ENCODE results near the gene NPEPL1. TPM values are rescaled to one million over a fixed set of nuclear protein-coding genes. Genes with fewer than 3 reads are reported as not detected.
"Not testable (repeated sequence)": the region's sequence is repeated elsewhere in the genome, so short reads cannot be mapped to it uniquely, and the experiment has no call there.

Gene NPEPL1
- 23.3 TPM for total RNA-seq
- long read RNA-seq, transcript NPEPL1-201 (12 exons, 2,378 nt): major isoform, 57 of 59 reads
- long read RNA-seq, partial matches to known transcripts: 0 of 59 reads
- long read RNA-seq, other reads (novel, unspliced or antisense): 1 of 59 reads

GRCh38 chr20:58692579-58693225 is at the start of gene NPEPL1:
Gene NPEPL1 (plus strand): TSS chr20:58692800. CDS start chr20:58692901, 101 bp downstream.
- intact Hi-C loops (cut with DNase I): loop anchor here (2.0 to 10.0 kb wide), 3 partner anchors 42 to 458 kb away; partner anchors contain the start of genes GNAS, GNAS-AS1 and STX16
- DNase-seq (ENCODE audit: missing footprints) (peak; percentile 90), ATAC-seq (peak; percentile 88)

- DNase-seq (ENCODE audit: missing footprints); intact Hi-C loops (cut with DNase I); ATAC-seq: not testable (repeated sequence)
Measured at GRCh38 chr20:58642896-58643295, 49.7 kb upstream of the NPEPL1 start.

- intact Hi-C loops (cut with DNase I): no loop called here
- ATAC-seq (peak; percentile 29), DNase-seq (ENCODE audit: missing footprints) (no peak)
Measured at GRCh38 chr20:58645412-58645968, 47.1 kb upstream of the NPEPL1 start.

- ATAC-seq (no peak), DNase-seq (ENCODE audit: missing footprints) (no peak)
- intact Hi-C loops (cut with DNase I): no loop called here
Measured at GRCh38 chr20:58646257-58646656, 46.3 kb upstream of the NPEPL1 start.

- DNase-seq (ENCODE audit: missing footprints) (no peak), ATAC-seq (no peak)
- intact Hi-C loops (cut with DNase I): no loop called here
Measured at GRCh38 chr20:58646703-58647102, 45.9 kb upstream of the NPEPL1 start.

- ATAC-seq (no peak), DNase-seq (ENCODE audit: missing footprints) (no peak)
- intact Hi-C loops (cut with DNase I): no loop called here
Measured at GRCh38 chr20:58647162-58647795, 45.3 kb upstream of the NPEPL1 start.

GRCh38 chr20:58647796-58648501 is 44.7 kb upstream of the NPEPL1 start:
- intact Hi-C loops (cut with DNase I): no loop called here
- ATAC-seq (no peak), DNase-seq (ENCODE audit: missing footprints) (no peak)

- DNase-seq (ENCODE audit: missing footprints); ATAC-seq; intact Hi-C loops (cut with DNase I): not testable (repeated sequence)
Measured at GRCh38 chr20:58648502-58648825, 44.1 kb upstream of the NPEPL1 start.

- intact Hi-C loops (cut with DNase I): loop anchor here (2.0 to 5.0 kb wide), 4 partner anchors 43 to 413 kb away; partner anchors contain the start of genes GNAS, GNAS-AS1, NPEPL1 and RAB22A
- peak; percentile 71 for DNase-seq (ENCODE audit: missing footprints)
- ATAC-seq: no peak
Measured at GRCh38 chr20:58649288-58650180, 43.1 kb upstream of the NPEPL1 start.

GRCh38 chr20:58650181-58650775 is 42.3 kb upstream of the NPEPL1 start:
- ATAC-seq (peak; percentile 17), DNase-seq (ENCODE audit: missing footprints) (peak; percentile 76)
- intact Hi-C loops (cut with DNase I): loop anchor here (2.0 to 5.0 kb wide), 4 partner anchors 43 to 413 kb away; partner anchors contain the start of genes GNAS, GNAS-AS1, NPEPL1 and RAB22A

GRCh38 chr20:58650776-58651558 is 41.6 kb upstream of the NPEPL1 start, which contains the start of gene STX16:
Gene STX16 (plus strand): TSS chr20:58651283. CDS start chr20:58652007, 724 bp downstream.
- DNase-seq (ENCODE audit: missing footprints) (peak; percentile 95), ATAC-seq (peak; percentile 98)
- intact Hi-C loops (cut with DNase I): loop anchor here (2.0 to 5.0 kb wide), 4 partner anchors 42 to 414 kb away; partner anchors contain the start of genes GNAS, GNAS-AS1, NPEPL1 and RAB22A

GRCh38 chr20:58651559-58651945 is 41.0 kb upstream of the NPEPL1 start:
- no peak for ATAC-seq
- no peak for DNase-seq (ENCODE audit: missing footprints)
- intact Hi-C loops (cut with DNase I): loop anchor here (2.0 to 5.0 kb wide), 4 partner anchors 41 to 415 kb away; partner anchors contain the start of genes GNAS, GNAS-AS1, NPEPL1 and RAB22A

GRCh38 chr20:58651946-58652605 is 40.5 kb upstream of the NPEPL1 start:
- intact Hi-C loops (cut with DNase I): loop anchor here (2.0 to 5.0 kb wide), 4 partner anchors 41 to 415 kb away; partner anchors contain the start of genes GNAS, GNAS-AS1, NPEPL1 and RAB22A
- ATAC-seq (no peak), DNase-seq (ENCODE audit: missing footprints) (peak; percentile 81)

- DNase-seq (ENCODE audit: missing footprints): no peak
- intact Hi-C loops (cut with DNase I): loop anchor here (5.0 kb wide), 2 partner anchors 200 to 345 kb away; partner anchors contain the start of genes GNAS, GNAS-AS1 and RAB22A
- no peak for ATAC-seq
Measured at GRCh38 chr20:58652606-58653294, 39.9 kb upstream of the NPEPL1 start.

- intact Hi-C loops (cut with DNase I): loop anchor here (5.0 kb wide), 2 partner anchors 198 to 347 kb away; partner anchors contain the start of genes GNAS, GNAS-AS1 and RAB22A
Measured at GRCh38 chr20:58654337-58654736, 38.3 kb upstream of the NPEPL1 start.

More at GRCh38 chr20:58654337-58654736, 38.3 kb upstream of the NPEPL1 start:
- DNase-seq (ENCODE audit: missing footprints): no peak
- ATAC-seq: no peak
